ENCODE data around the gene PIGS. TPM values are rescaled to one million over a fixed set of nuclear protein-coding genes. Genes with fewer than 3 reads are reported as not detected.
"Not testable (repeated sequence)": the region's sequence is repeated elsewhere in the genome, so short reads cannot be mapped to it uniquely, and the experiment has no call there.

PIGS gene
- total and polyA plus RNA-seq, 4 donors: 10.0 to 71.9 (median 57.2) TPM

DNA sequence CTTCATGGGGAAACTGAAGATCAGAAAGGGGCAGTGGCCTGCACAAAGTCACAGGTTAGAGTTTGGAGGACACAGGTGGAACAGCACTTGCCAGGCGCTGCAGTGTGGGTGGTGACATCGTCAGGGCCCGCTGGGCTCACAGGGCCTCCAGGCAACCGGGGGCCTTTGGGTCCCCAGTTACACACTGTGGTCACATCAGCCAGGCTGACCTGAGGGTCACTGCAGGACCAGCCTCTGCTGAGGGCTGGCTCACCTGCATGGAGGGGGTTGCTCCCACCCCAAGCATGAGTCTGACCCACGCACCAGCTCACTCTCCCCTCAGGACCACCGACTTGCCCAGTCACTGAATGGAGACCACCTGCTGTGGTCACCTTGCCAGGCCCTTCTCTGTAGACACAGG, 48.1 kb downstream of the PIGS start:
- ATAC-seq (ENCODE audit: insufficient read depth, low FRiP score) (no peak), DNase-seq (no peak)
- Histone ChIP-seq H3K9ac (ENCODE audit: insufficient read depth in 1 of 2, low read length in 2 of 2) (no peak overlapping the region), H3K36me3 (ENCODE audit: control insufficient read depth in 4 of 4, insufficient read depth in 4 of 4, low read length in 4 of 4) (no peaks in the 10 kb centered on the region), H3K4me1 (ENCODE audit: control insufficient read depth in 5 of 5, insufficient read depth in 5 of 5, low read length in 5 of 5) (peaks cover 0 to 19% (median 0%) of the 10 kb centered on the region in 5 donors), H3K9me3 (ENCODE audit: control insufficient read depth in 4 of 4, insufficient read depth in 3 of 4, low read length in 3 of 4) (no peaks in the 10 kb centered on the region), H3K27me3 (ENCODE audit: control insufficient read depth in 3 of 3, insufficient read depth in 3 of 3, low read length in 2 of 3) (no peaks in the 10 kb centered on the region), H3K27ac (ENCODE audit: low read depth in 1 of 2, low read length in 1 of 2) (no peak overlapping the region), H3K4me3 (no peak overlapping the region)
- TF ChIP-seq, protein P1, sequence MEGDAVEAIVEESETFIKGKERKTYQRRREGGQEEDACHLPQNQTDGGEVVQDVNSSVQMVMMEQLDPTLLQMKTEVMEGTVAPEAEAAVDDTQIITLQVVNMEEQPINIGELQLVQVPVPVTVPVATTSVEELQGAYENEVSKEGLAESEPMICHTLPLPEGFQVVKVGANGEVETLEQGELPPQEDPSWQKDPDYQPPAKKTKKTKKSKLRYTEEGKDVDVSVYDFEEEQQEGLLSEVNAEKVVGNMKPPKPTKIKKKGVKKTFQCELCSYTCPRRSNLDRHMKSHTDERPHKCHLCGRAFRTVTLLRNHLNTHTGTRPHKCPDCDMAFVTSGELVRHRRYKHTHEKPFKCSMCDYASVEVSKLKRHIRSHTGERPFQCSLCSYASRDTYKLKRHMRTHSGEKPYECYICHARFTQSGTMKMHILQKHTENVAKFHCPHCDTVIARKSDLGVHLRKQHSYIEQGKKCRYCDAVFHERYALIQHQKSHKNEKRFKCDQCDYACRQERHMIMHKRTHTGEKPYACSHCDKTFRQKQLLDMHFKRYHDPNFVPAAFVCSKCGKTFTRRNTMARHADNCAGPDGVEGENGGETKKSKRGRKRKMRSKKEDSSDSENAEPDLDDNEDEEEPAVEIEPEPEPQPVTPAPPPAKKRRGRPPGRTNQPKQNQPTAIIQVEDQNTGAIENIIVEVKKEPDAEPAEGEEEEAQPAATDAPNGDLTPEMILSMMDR (IDR thresholded peaks at IDR 0.05; ENCODE audit: control extremely low read depth, extremely low read depth): no peak
- WGBS, 2 donors: 86 to 93% methylated on average over 6 of the region's 6 CpGs

DNA sequence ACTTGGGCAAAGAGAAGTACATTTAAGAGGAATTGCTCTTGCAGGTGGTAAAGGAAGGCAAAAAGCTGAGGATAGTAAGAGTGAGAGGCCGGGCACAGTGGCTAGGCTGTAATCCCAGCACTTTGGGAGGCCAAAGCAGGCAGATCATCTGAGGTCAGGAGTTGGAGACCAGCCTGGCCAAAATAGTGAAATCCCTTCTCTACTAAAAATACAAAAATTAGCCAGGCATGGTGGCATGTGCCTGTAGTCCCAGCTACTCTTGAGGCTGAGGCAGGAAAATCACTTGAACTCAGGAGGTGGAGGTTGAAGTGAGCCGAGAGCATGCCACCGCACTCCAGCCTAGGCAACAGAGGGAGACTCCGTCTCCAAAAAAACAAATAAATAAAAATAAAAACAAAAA, 49.0 kb downstream of the PIGS start:
- not testable (repeated sequence) for ATAC-seq (ENCODE audit: insufficient read depth, low FRiP score)
- WGBS, 2 donors: 81 to 91% methylated on average over 4 of the region's 4 CpGs
- peaks cover 0 to 18% (median 0%) of the 10 kb centered on the region in 5 donors for H3K4me1 ChIP-seq (ENCODE audit: control insufficient read depth in 5 of 5, insufficient read depth in 5 of 5, low read length in 5 of 5)

DNA sequence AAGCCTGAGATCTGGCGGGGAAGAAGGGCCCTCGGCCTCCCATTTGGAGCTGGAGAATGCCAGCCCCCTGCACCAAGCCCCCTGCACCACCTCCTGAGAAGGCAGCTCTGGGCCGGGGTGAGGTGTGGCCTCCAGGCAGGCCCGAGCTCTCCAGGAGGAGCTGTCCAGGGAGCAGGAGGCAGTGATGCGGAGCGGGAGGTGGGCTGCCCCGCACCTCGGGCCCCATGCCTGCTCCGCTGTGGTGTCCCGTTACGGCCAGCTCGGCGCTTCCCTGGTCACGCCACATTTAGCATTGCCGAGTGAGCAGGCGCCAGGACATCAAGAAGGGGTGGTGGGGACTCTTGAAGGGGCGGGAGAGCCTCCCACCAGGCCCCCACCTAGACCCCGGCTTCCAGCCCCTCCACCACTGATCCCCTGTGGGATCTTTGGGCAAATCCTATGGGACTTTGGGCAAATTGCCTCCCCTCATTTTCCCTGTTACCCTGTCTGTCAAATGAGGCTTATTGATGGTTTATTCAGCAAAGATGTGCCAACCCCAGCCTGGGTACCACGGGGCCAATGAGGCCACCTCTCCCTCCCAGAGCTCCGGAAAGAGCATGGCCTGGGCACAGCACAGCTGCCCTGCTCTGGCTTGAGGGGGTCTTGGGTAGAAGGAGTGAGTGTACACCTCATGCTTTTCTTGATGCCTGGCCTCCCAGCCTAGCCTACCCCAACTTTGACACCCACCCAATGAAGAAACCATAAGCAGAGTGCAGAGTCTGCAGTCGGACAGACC, 49.8 kb downstream of the PIGS start:
- ATAC-seq (ENCODE audit: insufficient read depth, low FRiP score) (no peak), DNase-seq (no peak)
- no peak overlapping the region for H3K9ac ChIP-seq (ENCODE audit: insufficient read depth in 1 of 2, low read length in 2 of 2)
- WGBS, 2 donors: 74 to 79% methylated on average over 21 of the region's 21 CpGs
- H3K27ac ChIP-seq (ENCODE audit: low read depth in 1 of 2, low read length in 1 of 2): no peak overlapping the region
- TF ChIP-seq, protein P1 (IDR thresholded peaks at IDR 0.05; ENCODE audit: control extremely low read depth, extremely low read depth): no peak
- H3K36me3 ChIP-seq (ENCODE audit: control insufficient read depth in 4 of 4, insufficient read depth in 4 of 4, low read length in 4 of 4): no peaks in the 10 kb centered on the region
- no peaks in the 10 kb centered on the region for H3K9me3 ChIP-seq (ENCODE audit: control insufficient read depth in 4 of 4, insufficient read depth in 3 of 4, low read length in 3 of 4)
- H3K4me3 ChIP-seq: no peak overlapping the region
- H3K27me3 ChIP-seq (ENCODE audit: control insufficient read depth in 3 of 3, insufficient read depth in 3 of 3, low read length in 2 of 3): no peaks in the 10 kb centered on the region
- H3K4me1 ChIP-seq (ENCODE audit: control insufficient read depth in 5 of 5, insufficient read depth in 5 of 5, low read length in 5 of 5): peaks cover 0 to 15% (median 0%) of the 10 kb centered on the region in 5 donors

More for the DNA sequence above, 49.0 kb downstream of the PIGS start:
- DNase-seq; H3K27ac ChIP-seq (ENCODE audit: low read depth in 1 of 2, low read length in 1 of 2); H3K4me3 ChIP-seq; H3K9ac ChIP-seq (ENCODE audit: insufficient read depth in 1 of 2, low read length in 2 of 2); H3K9me3 ChIP-seq (ENCODE audit: control insufficient read depth in 4 of 4, insufficient read depth in 3 of 4, low read length in 3 of 4); H3K27me3 ChIP-seq (ENCODE audit: control insufficient read depth in 3 of 3, insufficient read depth in 3 of 3, low read length in 2 of 3); H3K36me3 ChIP-seq (ENCODE audit: control insufficient read depth in 4 of 4, insufficient read depth in 4 of 4, low read length in 4 of 4): not testable (repeated sequence)

DNA sequence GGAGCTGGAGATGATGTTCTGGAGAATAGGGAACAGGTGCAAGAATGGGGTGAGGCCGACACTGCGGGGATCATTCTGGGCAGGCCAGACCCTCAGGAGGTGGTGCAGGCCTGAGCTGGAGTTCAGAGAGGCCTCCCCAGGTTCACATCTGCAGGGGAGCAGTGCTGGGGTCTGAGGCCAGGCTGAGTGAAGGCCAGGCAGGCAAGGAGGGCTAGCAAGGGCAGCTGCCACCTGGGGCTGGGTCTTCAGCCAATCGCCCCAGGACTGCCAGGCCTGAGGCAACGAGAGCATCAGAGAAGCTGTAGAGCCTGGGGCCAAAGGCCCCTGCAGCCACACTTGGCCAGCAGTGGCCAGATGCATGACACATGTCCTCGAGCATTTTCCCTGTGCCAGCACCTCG, 50.6 kb downstream of the PIGS start:
- no peak for DNase-seq

More for the DNA sequence above, 50.6 kb downstream of the PIGS start:
- TF ChIP-seq, protein P1 (IDR thresholded peaks at IDR 0.05; ENCODE audit: control extremely low read depth, extremely low read depth): no peak
- WGBS, 2 donors: 71 to 92% methylated on average over 6 of the region's 6 CpGs
- Histone ChIP-seq H3K36me3 (ENCODE audit: control insufficient read depth in 4 of 4, insufficient read depth in 4 of 4, low read length in 4 of 4) (no peaks in the 10 kb centered on the region), H3K9ac (ENCODE audit: insufficient read depth in 1 of 2, low read length in 2 of 2) (no peak overlapping the region), H3K9me3 (ENCODE audit: control insufficient read depth in 4 of 4, insufficient read depth in 3 of 4, low read length in 3 of 4) (no peaks in the 10 kb centered on the region), H3K27me3 (ENCODE audit: control insufficient read depth in 3 of 3, insufficient read depth in 3 of 3, low read length in 2 of 3) (no peaks in the 10 kb centered on the region), H3K4me3 (no peak overlapping the region), H3K4me1 (ENCODE audit: control insufficient read depth in 5 of 5, insufficient read depth in 5 of 5, low read length in 5 of 5) (peaks cover 0 to 14% (median 0%) of the 10 kb centered on the region in 5 donors), H3K27ac (ENCODE audit: low read depth in 1 of 2, low read length in 1 of 2) (no peak overlapping the region)
- ATAC-seq (ENCODE audit: insufficient read depth, low FRiP score): no peak

Measured in lung (tissue), 12 donors.